ENCODE data around the gene LY86. TPM values are rescaled to one million over a fixed set of nuclear protein-coding genes. Genes with fewer than 3 reads are reported as not detected.

The LY86 gene
- total RNA-seq, 1 donor = not detected

- DNase-seq (ENCODE audit: low read depth) = no peak
- no peak for TF ChIP-seq CTCF (IDR thresholded peaks at IDR 0.05; ENCODE audit: insufficient read depth, low read length)
- H3K4me3 ChIP-seq (ENCODE audit: low read depth, low read length) = no peak overlapping the region
Observed at GRCh38 chr6:6587696-6588063, 840 bp upstream of the LY86 start.

GRCh38 chr6:6588924-6589709, 597 bp downstream of the LY86 start:
- TF ChIP-seq CTCF (IDR thresholded peaks at IDR 0.05; ENCODE audit: insufficient read depth, low read length) = no peak
- H3K4me3 ChIP-seq (ENCODE audit: low read depth, low read length) = no peak overlapping the region
- no peak for DNase-seq (ENCODE audit: low read depth)

- no peak for DNase-seq (ENCODE audit: low read depth)
- H3K4me3 ChIP-seq (ENCODE audit: low read depth, low read length) = no peak overlapping the region
- no peak for TF ChIP-seq CTCF (IDR thresholded peaks at IDR 0.05; ENCODE audit: insufficient read depth, low read length)
Observed at GRCh38 chr6:6590530-6590929, 2.0 kb downstream of the LY86 start.

GRCh38 chr6:6591778-6592465, 3.4 kb downstream of the LY86 start:
- DNase-seq (ENCODE audit: low read depth) = no peak
- no peak for TF ChIP-seq CTCF (IDR thresholded peaks at IDR 0.05; ENCODE audit: insufficient read depth, low read length)
- no peak overlapping the region for H3K4me3 ChIP-seq (ENCODE audit: low read depth, low read length)

GRCh38 chr6:6592826-6593475, 4.4 kb downstream of the LY86 start:
- TF ChIP-seq CTCF (IDR thresholded peaks at IDR 0.05; ENCODE audit: insufficient read depth, low read length) = no peak
- no peak overlapping the region for H3K4me3 ChIP-seq (ENCODE audit: low read depth, low read length)
- DNase-seq (ENCODE audit: low read depth) = no peak

GRCh38 chr6:6593867-6594468, 5.4 kb downstream of the LY86 start:
- H3K4me3 ChIP-seq (ENCODE audit: low read depth, low read length) = no peak overlapping the region
- no peak for DNase-seq (ENCODE audit: low read depth)
- TF ChIP-seq CTCF (IDR thresholded peaks at IDR 0.05; ENCODE audit: insufficient read depth, low read length) = no peak
